Skeletal muscle tissue (tissue), 4 donors: Measurements from ENCODE around the gene CYBB. TPM values are rescaled to one million over a fixed set of nuclear protein-coding genes. Genes with fewer than 3 reads are reported as not detected.
"Not testable (repeated sequence)": the region's sequence is repeated elsewhere in the genome, so short reads cannot be mapped to it uniquely, and the experiment has no call there.

Experiments used
- H3K27ac ChIP-seq: one replicate; pipeline ENCODE4 v1.7.0; 2013; ENCODE audit warnings: mild to moderate bottlenecking, low read depth, low read length, inconsistent platforms
- H3K27me3 ChIP-seq, 3 donors: one replicate each; pipeline ENCODE4 v1.7.0; 2013; ENCODE audit warnings: low read length in 3 of 3; ENCODE audit not compliant: control insufficient read depth in 3 of 3, insufficient read depth in 3 of 3
- H3K36me3 ChIP-seq, 3 donors: one replicate each; pipeline ENCODE4 v1.7.0; 2013; ENCODE audit warnings: low read length in 3 of 3; ENCODE audit not compliant: control insufficient read depth in 3 of 3, insufficient read depth in 3 of 3
- H3K4me1 ChIP-seq, 3 donors: one replicate each; pipeline ENCODE4 v1.7.0; 2013; ENCODE audit warnings: low read length in 3 of 3, mild to moderate bottlenecking in 3 of 3; ENCODE audit not compliant: control insufficient read depth in 3 of 3, insufficient read depth in 3 of 3
- H3K4me3 ChIP-seq, 3 donors: one replicate each; pipeline ENCODE4 v1.7.0; 2013; ENCODE audit warnings: low read length in 3 of 3
- H3K9ac ChIP-seq, 3 donors: one replicate each; pipeline ENCODE4 v1.7.0; 2013; ENCODE audit warnings: low read length in 3 of 3, mild to moderate bottlenecking in 3 of 3, moderate library complexity in 2 of 3, low read depth in 1 of 3
- H3K9me3 ChIP-seq, 3 donors: one replicate each; pipeline ENCODE4 v1.7.0; 2013; ENCODE audit warnings: low read length in 3 of 3; ENCODE audit not compliant: control insufficient read depth in 3 of 3
- total RNA-seq: library from RNA; depleted of rRNA; stranded (reverse); fragments of >200 nt; gene quantifications from one replicate; pipeline ENCODE4 v1.2.3, GENCODE V29; 2014
- donor health status: Osteomylitis.

The CYBB gene
- total RNA-seq, 1 donor from 2014 or later = 41.2 TPM

DNA sequence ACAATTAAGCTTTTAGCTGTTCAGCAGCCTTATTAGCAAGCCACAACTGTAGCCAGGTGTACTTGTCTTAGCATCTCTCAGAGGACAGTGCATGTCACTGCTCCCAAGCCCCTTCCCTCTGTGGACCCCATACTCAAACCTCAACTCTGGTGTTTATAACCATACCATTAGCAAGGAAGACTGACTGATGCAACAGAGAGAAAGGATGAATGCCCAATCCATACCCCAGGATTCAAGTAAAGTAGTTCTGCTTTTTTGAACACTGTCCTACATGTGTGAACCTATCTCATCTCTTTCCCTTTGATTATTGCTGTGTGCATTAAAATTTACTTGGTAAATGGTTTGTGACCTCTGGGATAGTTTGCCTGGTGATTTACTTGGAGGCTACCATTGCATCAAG, 22.8 kb upstream of the CYBB start:
- Histone ChIP-seq H3K36me3 (no peaks in the 10 kb centered on the region), H3K4me1 (no peaks in the 10 kb centered on the region), H3K27me3 (no peaks in the 10 kb centered on the region), H3K27ac (no peak overlapping the region), H3K9me3 (no peaks in the 10 kb centered on the region), H3K9ac (no peak overlapping the region), H3K4me3 (no peak overlapping the region)

- no peak overlapping the region for H3K4me3 ChIP-seq
- H3K36me3 ChIP-seq = no peaks in the 10 kb centered on the region
- no peak overlapping the region for H3K9ac ChIP-seq
- no peaks in the 10 kb centered on the region for H3K4me1 ChIP-seq
- no peaks in the 10 kb centered on the region for H3K9me3 ChIP-seq
- no peaks in the 10 kb centered on the region for H3K27me3 ChIP-seq
- no peak overlapping the region for H3K27ac ChIP-seq
Measured at GRCh38 chrX:37759351-37759750, 20.5 kb upstream of the CYBB start.

GRCh38 chrX:37759878-37760418, 19.9 kb upstream of the CYBB start:
- Histone ChIP-seq H3K4me1 (no peaks in the 10 kb centered on the region), H3K27me3 (no peaks in the 10 kb centered on the region), H3K36me3 (no peaks in the 10 kb centered on the region), H3K9me3 (no peaks in the 10 kb centered on the region), H3K9ac (no peak overlapping the region), H3K4me3 (no peak overlapping the region), H3K27ac (no peak overlapping the region)

DNA sequence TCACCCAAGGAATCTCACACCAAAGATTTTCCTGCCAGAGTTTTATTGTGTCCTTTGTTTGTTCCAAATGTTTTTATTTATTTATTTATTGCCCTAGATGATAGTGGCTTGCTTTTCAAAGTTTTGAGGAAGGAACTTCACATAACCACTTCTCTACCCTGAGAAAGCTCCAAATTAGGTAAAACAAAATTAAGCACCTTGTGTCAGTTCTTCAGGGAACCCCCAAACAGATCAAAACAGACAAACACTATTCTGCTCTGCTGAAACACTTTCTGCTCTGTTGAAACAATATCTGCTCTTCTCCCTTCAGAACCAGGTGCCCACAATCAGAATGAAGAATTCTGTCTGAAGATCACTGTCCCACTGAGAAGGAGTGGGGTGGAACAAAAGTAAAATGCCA, 16.5 kb upstream of the CYBB start:
- Histone ChIP-seq H3K36me3 (no peaks in the 10 kb centered on the region), H3K4me3 (no peak overlapping the region), H3K9me3 (no peaks in the 10 kb centered on the region), H3K4me1 (no peaks in the 10 kb centered on the region), H3K27me3 (no peaks in the 10 kb centered on the region), H3K9ac (no peak overlapping the region), H3K27ac (no peak overlapping the region)

- H3K27me3 ChIP-seq = no peaks in the 10 kb centered on the region
- no peak overlapping the region for H3K9ac ChIP-seq
- H3K27ac ChIP-seq = no peak overlapping the region
- no peaks in the 10 kb centered on the region for H3K36me3 ChIP-seq
- no peaks in the 10 kb centered on the region for H3K9me3 ChIP-seq
- H3K4me3 ChIP-seq = no peak overlapping the region
- no peaks in the 10 kb centered on the region for H3K4me1 ChIP-seq
Measured at GRCh38 chrX:37765507-37765906, 14.4 kb upstream of the CYBB start.

DNA sequence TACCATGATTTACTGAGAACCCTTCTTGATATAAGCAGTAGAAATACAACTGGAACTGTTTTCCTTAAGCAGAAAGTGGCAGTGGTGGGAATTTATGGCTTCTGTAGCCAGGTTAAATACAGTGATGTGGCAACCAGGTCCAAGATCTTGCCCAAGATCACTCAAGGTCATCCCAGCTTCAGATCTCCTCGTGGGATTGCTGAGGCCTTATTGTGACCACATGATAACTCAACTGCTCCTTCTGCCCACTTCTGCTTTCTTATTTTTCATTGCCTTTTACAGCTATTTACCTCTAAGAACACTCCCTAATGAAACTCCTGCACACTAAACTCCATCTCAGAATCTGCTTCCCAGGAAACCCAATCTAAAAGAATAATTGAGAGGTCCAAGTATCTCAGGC, 12.4 kb upstream of the CYBB start:
- Histone ChIP-seq H3K4me1 (no peaks in the 10 kb centered on the region), H3K9ac (no peak overlapping the region), H3K27ac (no peak overlapping the region), H3K9me3 (no peaks in the 10 kb centered on the region), H3K27me3 (no peaks in the 10 kb centered on the region), H3K36me3 (no peaks in the 10 kb centered on the region), H3K4me3 (no peak overlapping the region)

- not testable (repeated sequence) for H3K9me3 ChIP-seq, H3K27ac ChIP-seq, H3K4me1 ChIP-seq, H3K27me3 ChIP-seq, H3K36me3 ChIP-seq, H3K9ac ChIP-seq, H3K4me3 ChIP-seq
Measured at GRCh38 chrX:37768866-37769265, 11.0 kb upstream of the CYBB start.

GRCh38 chrX:37776283-37776986, 3.4 kb upstream of the CYBB start:
- no peak overlapping the region for H3K27ac ChIP-seq
- no peaks in the 10 kb centered on the region for H3K4me1 ChIP-seq
- H3K27me3 ChIP-seq = no peaks in the 10 kb centered on the region
- no peak overlapping the region for H3K9ac ChIP-seq
- H3K9me3 ChIP-seq = no peaks in the 10 kb centered on the region
- H3K4me3 ChIP-seq = no peak overlapping the region
- H3K36me3 ChIP-seq = no peaks in the 10 kb centered on the region

DNA sequence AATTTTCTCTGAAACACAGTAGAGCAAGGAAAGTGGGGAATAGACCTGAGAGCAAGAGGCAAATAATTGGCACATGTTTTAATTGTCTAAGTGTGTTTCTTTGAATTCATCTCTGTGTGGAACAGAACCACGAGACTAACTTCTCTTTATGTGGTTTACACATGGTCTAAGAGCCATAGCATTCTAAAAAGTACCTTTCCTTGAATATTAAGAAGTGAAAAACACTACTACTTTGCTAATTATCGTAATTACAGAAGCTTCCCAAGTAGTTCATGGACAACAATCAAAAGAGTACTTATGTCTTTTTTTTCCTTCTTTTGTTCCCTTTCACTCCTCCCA, 2.9 kb upstream of the CYBB start:
- H3K4me3 ChIP-seq = no peak overlapping the region
- H3K9ac ChIP-seq = no peak overlapping the region
- no peak overlapping the region for H3K27ac ChIP-seq
- H3K36me3 ChIP-seq = no peaks in the 10 kb centered on the region
- H3K27me3 ChIP-seq = no peaks in the 10 kb centered on the region
- H3K9me3 ChIP-seq = no peaks in the 10 kb centered on the region
- no peaks in the 10 kb centered on the region for H3K4me1 ChIP-seq

GRCh38 chrX:37781081-37781480, 1.2 kb downstream of the CYBB start:
- no peaks in the 10 kb centered on the region for H3K36me3 ChIP-seq
- no peak overlapping the region for H3K9ac ChIP-seq
- H3K4me1 ChIP-seq = no peaks in the 10 kb centered on the region
- no peak overlapping the region for H3K27ac ChIP-seq
- H3K27me3 ChIP-seq = peaks cover 0 to 3% (median 0%) of the 10 kb centered on the region in 3 donors
- no peak overlapping the region for H3K4me3 ChIP-seq
- no peaks in the 10 kb centered on the region for H3K9me3 ChIP-seq
